Suppressor macrophage (primary cell): Measurements from ENCODE around the gene LIPC.

Experiments
- DNase-seq, 4 experiments: peaks; one replicate each; pipeline ENCODE4 v3.0.0-alpha.2; 2020 to 2022
- total RNA-seq, 17 experiments: gene quantifications; one replicate each; lab custom pipeline; 2026; ENCODE audit warnings: mixed read lengths in 6 of 17, inconsistent platforms in 3 of 17; lab: John Stamatoyannopoulos, UW

Gene LIPC
- 0 to 2.2 (median 0) reads per million in 17 experiments for total RNA-seq

- DNase-seq: no peak
Observed at GRCh38 chr15:58431221-58432149, at the start of gene LIPC. TSS of gene LIPC (plus strand) at chr15:58431991. CDS start at chr15:58432033, 42 bp downstream.

- DNase-seq: no peak
Observed at GRCh38 chr15:58383876-58384275, 47.9 kb upstream of the LIPC start.

GRCh38 chr15:58384667-58385066, 47.1 kb upstream of the LIPC start:
- no peak for DNase-seq

- no peak for DNase-seq
Observed at GRCh38 chr15:58386081-58386480, 45.7 kb upstream of the LIPC start.

- DNase-seq: no peak
Observed at GRCh38 chr15:58386641-58387040, 45.1 kb upstream of the LIPC start.

- DNase-seq: peak; percentile 54 to 84 (median 72)
Observed at GRCh38 chr15:58387130-58387529, 44.7 kb upstream of the LIPC start.

GRCh38 chr15:58388211-58388610, 43.6 kb upstream of the LIPC start:
- no peak for DNase-seq

GRCh38 chr15:58390118-58390517, 41.7 kb upstream of the LIPC start:
- DNase-seq: no peak

GRCh38 chr15:58390655-58391054, 41.1 kb upstream of the LIPC start:
- DNase-seq: no peak

GRCh38 chr15:58391088-58391487, 40.7 kb upstream of the LIPC start:
- no peak for DNase-seq

- no peak for DNase-seq
Observed at GRCh38 chr15:58392141-58392540, 39.6 kb upstream of the LIPC start.

GRCh38 chr15:58392611-58393161, 39.1 kb upstream of the LIPC start:
- DNase-seq: no peak

GRCh38 chr15:58393241-58393662, 38.5 kb upstream of the LIPC start:
- no peak for DNase-seq

GRCh38 chr15:58396181-58396580, 35.6 kb upstream of the LIPC start:
- DNase-seq: no peak

GRCh38 chr15:58398071-58398470, 33.7 kb upstream of the LIPC start:
- DNase-seq: no peak

- DNase-seq: no peak
Observed at GRCh38 chr15:58398643-58399042, 33.1 kb upstream of the LIPC start.

- DNase-seq: no peak
Observed at GRCh38 chr15:58399739-58400138, 32.1 kb upstream of the LIPC start.

GRCh38 chr15:58401276-58401675, 30.5 kb upstream of the LIPC start:
- DNase-seq: no peak

- DNase-seq: no peak
Observed at GRCh38 chr15:58401991-58402649, 29.7 kb upstream of the LIPC start.

GRCh38 chr15:58403581-58403980, 28.2 kb upstream of the LIPC start:
- no peak for DNase-seq

- no peak for DNase-seq
Observed at GRCh38 chr15:58404020-58404419, 27.8 kb upstream of the LIPC start.

- no peak for DNase-seq
Observed at GRCh38 chr15:58404722-58405121, 27.1 kb upstream of the LIPC start.

GRCh38 chr15:58405865-58406264, 25.9 kb upstream of the LIPC start:
- no peak for DNase-seq

- no peak for DNase-seq
Observed at GRCh38 chr15:58406811-58407210, 25.0 kb upstream of the LIPC start.
